SK-N-SH (cell line): ENCODE data around the gene THOC6. TPM values are rescaled to one million over a fixed set of nuclear protein-coding genes. Genes with fewer than 3 reads are reported as not detected.

Experiments
- CTCF ChIA-PET: fragments of 300-600, 350-600 bp; formaldehyde crosslinking; extraction: SDS; loops from one replicate; lab custom pipeline; 2021; lab: Yijun Ruan, JAX
- POLR2A ChIA-PET: fragments of 350-600 bp; sonication (Branson Sonifier 250); formaldehyde crosslinking; extraction: SDS; loops from one replicate; lab custom pipeline; 2020; ENCODE audit warnings: antibody characterized with exemption, inconsistent platforms; lab: Yijun Ruan, JAX
- DNase-seq: peaks from one replicate; pipeline ENCODE4 v3.0.0; 2012
- H2AFZ ChIP-seq: fragments of 200-600 bp; sonication (generic); 2 replicates; pipeline ENCODE4 v1.8.1; 2016; ENCODE audit warnings: antibody characterized with exemption, mild to moderate bottlenecking, low read depth
- H3F3A ChIP-seq: fragments of 200-600 bp; sonication (generic); replicated peaks from 2 replicates; pipeline ENCODE3; 2016; ENCODE audit warnings: antibody characterized with exemption, mild to moderate bottlenecking; ENCODE audit not compliant: insufficient read depth
- H3K27ac ChIP-seq, 2 experiments: fragments of 200-500 bp in 1 of 2; fragments of 200-600 bp in 1 of 2; sonication (Bioruptor generic) in 1 of 2; sonication (generic), shearing (Covaris generic) in 1 of 2; 2 replicates each; pipeline versions ENCODE4 v1.5.1 to v1.6.1; 2014 to 2016; ENCODE audit warnings: low read depth in 2 of 2, inconsistent platforms in 1 of 2, low read length in 1 of 2, mild to moderate bottlenecking in 1 of 2, mixed read lengths in 1 of 2
- H3K27me3 ChIP-seq: fragments of 200-600 bp; sonication (generic), shearing (Covaris generic); 2 replicates; pipeline ENCODE4 v1.6.1; 2016; ENCODE audit warnings: mixed run types; ENCODE audit not compliant: insufficient read depth
- H3K36me3 ChIP-seq, 2 experiments: fragments of 200-500 bp in 1 of 2; fragments of 200-600 bp in 1 of 2; sonication (Bioruptor generic) in 1 of 2; sonication (generic) in 1 of 2; replicated peaks in 1 of 2; 2 replicates each; pipeline versions ENCODE3 to v1.5.1; 2014 to 2016; ENCODE audit warnings: low read length in 1 of 2, mild to moderate bottlenecking in 1 of 2; ENCODE audit not compliant: insufficient read depth in 2 of 2, control insufficient read depth in 1 of 2
- H3K4me1 ChIP-seq, 2 experiments: fragments of 200-500 bp in 1 of 2; fragments of 200-600 bp in 1 of 2; sonication (Bioruptor generic) in 1 of 2; sonication (generic), shearing (Covaris generic) in 1 of 2; 2 replicates each; pipeline versions ENCODE4 v1.5.1 to v1.6.1; 2014 to 2016; ENCODE audit warnings: low read depth in 1 of 2, low read length in 1 of 2, mixed run types in 1 of 2; ENCODE audit not compliant: insufficient read depth in 2 of 2, control insufficient read depth in 1 of 2
- H3K4me2 ChIP-seq: fragments of 200-600 bp; sonication (generic), shearing (Covaris generic); 2 replicates; pipeline ENCODE4 v1.6.1; 2017; ENCODE audit warnings: mixed run types
- H3K4me3 ChIP-seq, 2 experiments: fragments of 200-500 bp in 1 of 2; fragments of 200-600 bp in 1 of 2; sonication (Bioruptor generic) in 1 of 2; sonication (generic), shearing (Covaris generic) in 1 of 2; 2 replicates each; pipeline versions ENCODE4 v1.5.1 to v1.8.1; 2014 to 2016; ENCODE audit warnings: low read depth in 2 of 2, inconsistent platforms in 1 of 2, low read length in 1 of 2, mild to moderate bottlenecking in 1 of 2, mixed read lengths in 1 of 2, moderate library complexity in 1 of 2
- H3K79me2 ChIP-seq: fragments of 200-600 bp; sonication (generic); 2 replicates; pipeline ENCODE4 v1.8.1; 2017; ENCODE audit warnings: mild to moderate bottlenecking; ENCODE audit not compliant: insufficient read depth
- H3K9ac ChIP-seq: fragments of 200-600 bp; sonication (generic); 2 replicates; pipeline ENCODE4 v1.6.1; 2017; ENCODE audit warnings: mixed run types
- H3K9me2 ChIP-seq: fragments of 200-600 bp; sonication (generic); 2 replicates; pipeline ENCODE4 v1.6.1; 2017; ENCODE audit warnings: mixed run types
- H3K9me3 ChIP-seq: fragments of 200-600 bp; sonication (generic); 2 replicates; pipeline ENCODE4 v1.6.1; 2017; ENCODE audit warnings: mixed run types, mild to moderate bottlenecking, moderate library complexity
- H4K20me1 ChIP-seq: fragments of 200-600 bp; sonication (generic); 2 replicates; pipeline ENCODE4 v1.6.1; 2017; ENCODE audit warnings: mild to moderate bottlenecking, mixed run types; ENCODE audit not compliant: insufficient read depth
- CHD2 ChIP-seq: fragments of 150-350 bp; IDR thresholded peaks from 2 replicates; pipeline ENCODE4 v1.6.1; 2018; ENCODE audit warnings: low read length; ENCODE audit not compliant: partially characterized antibody
- ELF1 ChIP-seq: IDR thresholded peaks from 2 replicates; pipeline ENCODE4 v1.4.0; 2012
- EP300 ChIP-seq, 2 experiments: IDR thresholded peaks; 2 replicates each; pipeline versions ENCODE4 v1.4.0 to v1.6.1; 2012; ENCODE audit warnings: borderline replicate concordance in 1 of 2, low read depth in 1 of 2, low read length in 1 of 2
- MAX ChIP-seq: IDR thresholded peaks from 2 replicates; pipeline ENCODE4 v1.4.0; 2012; ENCODE audit warnings: low read depth
- RXRA ChIP-seq: IDR thresholded peaks from 2 replicates; pipeline ENCODE4 v1.4.0; 2012; ENCODE audit warnings: low read depth, mild to moderate bottlenecking, borderline replicate concordance
- TAF1 ChIP-seq: IDR thresholded peaks from 2 replicates; pipeline ENCODE4 v1.6.1; 2012; ENCODE audit warnings: low read depth, mild to moderate bottlenecking, low read length, moderate library complexity, borderline replicate concordance
- TEAD4 ChIP-seq: IDR thresholded peaks from 2 replicates; pipeline ENCODE4 v1.4.0; 2012; ENCODE audit warnings: mild to moderate bottlenecking, borderline replicate concordance; ENCODE audit not compliant: insufficient read depth
- ZBTB33 ChIP-seq: IDR thresholded peaks from 2 replicates; pipeline ENCODE4 v1.4.0; 2012; ENCODE audit warnings: low read depth, borderline replicate concordance
- WGBS: methylation state at CpG from one replicate; pipeline ENCODE4 v1.1.6; 2017; ENCODE audit warnings: low lambda C conversion rate; 5-methylcytosine and 5-hydroxymethylcytosine counted together
- polyA plus RNA-seq, 3 experiments: library from polyadenylated mRNA; depleted of rRNA; stranded (reverse); fragments of >200 nt; gene quantifications; 2 replicates each; pipeline ENCODE4 v1.2.3, GENCODE V29; 2012
- TF ChIP-seq, protein P1 (sequence below): IDR thresholded peaks from 2 replicates; pipeline ENCODE4 v1.4.0; 2012; ENCODE audit warnings: low read depth, borderline replicate concordance
- TF ChIP-seq, protein P2 (sequence below): fragments of 150-350 bp; IDR thresholded peaks from 2 replicates; pipeline ENCODE4 v1.6.1; 2016; ENCODE audit warnings: mild to moderate bottlenecking, low read depth, low read length

The THOC6 gene
- polyA plus RNA-seq, 1 of the 3 experiments (the other 2 are of a cell fraction) = 37.7 TPM

- Histone ChIP-seq H3K27ac (peak overlapping the region; percentile 94 to 99), H3K4me3 (peak overlapping the region; percentile 80 to 88), H3F3A (peaks cover 51% of the 10 kb centered on the region), H3K4me2 (peak overlapping the region; percentile 99), H3K4me1 (peaks cover 8 to 28% of the 10 kb centered on the region in 2 experiments; a peak in 3 of 4 replicates), H3K9ac (peak overlapping the region; percentile 100), H3K36me3 (peaks cover 21 to 26% of the 10 kb centered on the region in 2 experiments), H4K20me1 (peaks cover 11% of the 10 kb centered on the region), H3K9me2 (no peaks in the 10 kb centered on the region), H3K9me3 (no peaks in the 10 kb centered on the region), H3K27me3 (no peaks in the 10 kb centered on the region), H3K79me2 (peaks cover 11% of the 10 kb centered on the region; the same call in 1 of the 2 replicates), H2AFZ (no peak overlapping the region)
- TF ChIP-seq, protein P1, sequence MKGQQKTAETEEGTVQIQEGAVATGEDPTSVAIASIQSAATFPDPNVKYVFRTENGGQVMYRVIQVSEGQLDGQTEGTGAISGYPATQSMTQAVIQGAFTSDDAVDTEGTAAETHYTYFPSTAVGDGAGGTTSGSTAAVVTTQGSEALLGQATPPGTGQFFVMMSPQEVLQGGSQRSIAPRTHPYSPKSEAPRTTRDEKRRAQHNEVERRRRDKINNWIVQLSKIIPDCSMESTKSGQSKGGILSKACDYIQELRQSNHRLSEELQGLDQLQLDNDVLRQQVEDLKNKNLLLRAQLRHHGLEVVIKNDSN = no peak
- TF ChIP-seq CHD2 (no peak), EP300 (IDR thresholded peaks at IDR 0.05; ENCODE audit: borderline replicate concordance in 1 of 2, low read depth in 1 of 2, low read length in 1 of 2) (peak in 1 of 2 experiments; percentile 6; a peak in 1 of 4 replicates), ELF1 (peak; percentile 5; the same call in 1 of the 2 replicates), TAF1 (peak; percentile 25; the same call in 1 of the 2 replicates), TEAD4 (no peak), RXRA (no peak), ZBTB33 (no peak), MAX (no peak)
- TF ChIP-seq, protein P2, sequence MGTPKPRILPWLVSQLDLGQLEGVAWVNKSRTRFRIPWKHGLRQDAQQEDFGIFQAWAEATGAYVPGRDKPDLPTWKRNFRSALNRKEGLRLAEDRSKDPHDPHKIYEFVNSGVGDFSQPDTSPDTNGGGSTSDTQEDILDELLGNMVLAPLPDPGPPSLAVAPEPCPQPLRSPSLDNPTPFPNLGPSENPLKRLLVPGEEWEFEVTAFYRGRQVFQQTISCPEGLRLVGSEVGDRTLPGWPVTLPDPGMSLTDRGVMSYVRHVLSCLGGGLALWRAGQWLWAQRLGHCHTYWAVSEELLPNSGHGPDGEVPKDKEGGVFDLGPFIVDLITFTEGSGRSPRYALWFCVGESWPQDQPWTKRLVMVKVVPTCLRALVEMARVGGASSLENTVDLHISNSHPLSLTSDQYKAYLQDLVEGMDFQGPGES = no peak
- no peak for DNase-seq
- WGBS = 0% methylated on average over 1 of the region's 6 CpGs
- POLR2A ChIA-PET = no interaction called here
- CTCF ChIA-PET = interaction anchor here (0.7 to 8.5 kb wide), 5 partner anchors 8 to 66 kb away, joined by 3 to 111 read pairs (median 4); no protein-coding TSS in a partner anchor
Measured at GRCh38 chr16:3023415-3023668, 493 bp upstream of the THOC6 start.
